OCI-LY7 (cell line): ENCODE measurements around the gene GPR156.

Experiments
- CTCF ChIP-seq: fragments of 200-600 bp; sonication (generic); conservative IDR thresholded peaks from 2 replicates; pipeline ENCODE4 v1.5.1; 2014; ENCODE audit warnings: mild to moderate bottlenecking, antibody characterized with exemption, low read length, moderate library complexity, mixed read lengths
- EZH2phosphoT487 ChIP-seq: fragments of 200-600 bp; sonication (generic); IDR thresholded peaks from 2 replicates; pipeline ENCODE4 v1.6.1; 2018; ENCODE audit warnings: low read depth, borderline replicate concordance, mild to moderate bottlenecking, mixed run types, antibody characterized with exemption, low read length, moderate library complexity, mixed read lengths

- TF ChIP-seq CTCF (no peak), EZH2phosphoT487 (no peak)
Observed at GRCh38 chr3:120203621-120204020, 81.4 kb downstream of the GPR156 start.
